ENCODE measurements around the gene ABCC2.

DNA sequence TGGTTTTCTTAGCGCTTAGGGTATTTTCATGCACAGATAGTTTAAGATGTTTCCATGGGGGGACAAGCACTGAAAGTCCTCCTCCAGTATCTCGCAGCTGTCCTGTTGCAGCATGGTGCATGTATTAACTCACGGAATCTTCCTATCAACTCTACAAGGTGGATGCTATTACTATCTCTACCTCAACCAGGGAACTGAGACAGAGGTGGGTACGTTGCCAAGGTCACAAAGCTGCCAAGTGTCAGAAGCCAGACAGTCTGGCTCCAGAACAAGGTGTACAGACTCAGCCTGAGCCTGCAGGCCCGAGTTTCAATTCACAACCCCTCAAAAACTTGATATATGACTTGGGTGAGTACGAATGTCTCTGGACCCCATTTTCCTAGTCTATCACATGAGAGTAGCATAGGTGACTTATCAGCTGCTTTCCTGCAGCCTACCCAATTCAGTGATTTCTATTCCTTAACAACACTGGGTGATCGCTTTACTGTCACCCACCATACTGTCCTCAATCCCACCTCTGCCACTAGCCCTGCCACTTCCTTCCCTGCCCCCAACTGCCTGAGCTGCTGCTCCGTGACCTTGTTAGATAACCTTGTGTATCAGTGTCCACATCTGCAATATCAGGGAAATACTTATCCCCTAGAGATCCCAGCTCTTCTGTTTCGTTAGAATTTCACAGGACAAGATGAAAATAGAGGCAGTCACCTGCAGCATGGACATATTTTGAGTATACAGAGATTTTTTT is 92.1 kb downstream of the ABCC2 start:
- TF ChIP-seq, protein P1, sequence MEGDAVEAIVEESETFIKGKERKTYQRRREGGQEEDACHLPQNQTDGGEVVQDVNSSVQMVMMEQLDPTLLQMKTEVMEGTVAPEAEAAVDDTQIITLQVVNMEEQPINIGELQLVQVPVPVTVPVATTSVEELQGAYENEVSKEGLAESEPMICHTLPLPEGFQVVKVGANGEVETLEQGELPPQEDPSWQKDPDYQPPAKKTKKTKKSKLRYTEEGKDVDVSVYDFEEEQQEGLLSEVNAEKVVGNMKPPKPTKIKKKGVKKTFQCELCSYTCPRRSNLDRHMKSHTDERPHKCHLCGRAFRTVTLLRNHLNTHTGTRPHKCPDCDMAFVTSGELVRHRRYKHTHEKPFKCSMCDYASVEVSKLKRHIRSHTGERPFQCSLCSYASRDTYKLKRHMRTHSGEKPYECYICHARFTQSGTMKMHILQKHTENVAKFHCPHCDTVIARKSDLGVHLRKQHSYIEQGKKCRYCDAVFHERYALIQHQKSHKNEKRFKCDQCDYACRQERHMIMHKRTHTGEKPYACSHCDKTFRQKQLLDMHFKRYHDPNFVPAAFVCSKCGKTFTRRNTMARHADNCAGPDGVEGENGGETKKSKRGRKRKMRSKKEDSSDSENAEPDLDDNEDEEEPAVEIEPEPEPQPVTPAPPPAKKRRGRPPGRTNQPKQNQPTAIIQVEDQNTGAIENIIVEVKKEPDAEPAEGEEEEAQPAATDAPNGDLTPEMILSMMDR (IDR thresholded peaks at IDR 0.05), result no peak
- no peak for TF ChIP-seq POLR2A (IDR thresholded peaks at IDR 0.05)
